ENCODE results near the gene SEMA7A. TPM values are rescaled to one million over a fixed set of nuclear protein-coding genes. Genes with fewer than 3 reads are reported as not detected.

The SEMA7A gene
- polyA plus RNA-seq, 1 of the 3 experiments (the other 2 are of a cell fraction) = 1.3 TPM

DNA sequence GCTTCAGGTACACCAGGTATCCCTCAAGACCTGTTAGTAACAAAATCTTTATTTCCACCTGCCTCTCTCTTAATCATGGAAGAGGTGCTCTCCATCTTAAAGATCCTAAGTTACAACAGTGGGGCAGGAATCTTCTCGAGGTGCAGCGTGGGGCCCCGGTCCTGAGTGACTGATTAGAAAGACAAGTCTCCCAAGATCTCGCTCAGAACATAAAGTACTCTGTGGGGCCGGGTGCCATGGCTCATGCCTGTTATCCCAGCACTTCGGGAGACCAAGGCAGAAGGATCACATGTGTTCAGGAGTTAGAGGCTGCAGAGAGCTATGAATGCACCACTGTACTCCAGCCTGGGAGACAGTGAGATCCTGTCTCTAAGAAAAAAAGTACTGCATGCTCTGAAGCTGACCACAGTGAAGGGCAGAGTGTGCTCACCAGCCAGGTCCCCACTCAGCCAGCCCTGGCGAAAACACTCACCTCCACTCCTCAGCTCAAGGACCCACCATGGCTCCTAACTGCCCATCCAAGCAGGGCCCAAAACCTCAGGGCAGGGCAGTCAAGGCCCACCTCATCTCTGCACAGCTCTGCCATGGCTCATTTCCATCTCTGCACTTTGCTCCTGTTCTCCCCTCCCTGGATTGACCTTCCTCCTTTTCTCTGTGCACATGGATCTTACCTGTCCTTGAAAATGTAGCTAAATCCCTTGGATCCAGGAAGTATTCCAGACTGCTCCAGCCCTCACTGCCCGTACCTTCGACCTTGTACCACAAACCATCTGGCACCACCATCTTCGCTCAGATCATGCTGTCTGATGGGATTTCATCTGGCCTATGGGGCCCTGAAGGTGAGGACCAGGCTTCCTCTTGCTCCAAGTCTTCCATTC lies 7.1 kb downstream of the SEMA7A start:
- no peaks in the 10 kb centered on the region for H4K20me1 ChIP-seq (ENCODE audit: insufficient read depth)

DNA sequence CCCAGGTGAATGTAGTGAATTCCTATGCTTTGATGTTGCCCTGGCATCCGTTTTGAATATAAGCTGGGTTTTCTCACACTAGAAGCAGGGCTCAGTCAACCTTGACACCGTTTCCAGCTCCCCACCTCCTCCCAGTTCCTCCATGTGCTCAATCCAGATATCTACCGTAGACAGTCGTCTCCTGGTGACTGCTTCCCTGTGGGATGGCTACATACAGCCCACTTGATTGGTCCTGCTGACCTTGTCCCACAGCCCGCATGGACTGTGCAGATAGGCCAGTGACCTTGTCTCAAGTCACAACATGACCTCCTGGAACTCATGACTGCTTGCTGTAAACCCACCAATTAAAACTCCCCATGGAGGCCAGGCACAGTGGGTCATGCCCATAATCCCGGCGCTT lies 8.1 kb downstream of the SEMA7A start:
- 89% methylated on average over 7 of the region's 7 CpGs for WGBS (ENCODE audit: low lambda C conversion rate)
- Histone ChIP-seq H3K4me1 (ENCODE audit: control insufficient read depth in 1 of 2, insufficient read depth in 2 of 2, low read depth in 1 of 2, low read length in 1 of 2) (peaks cover 17 to 24% of the 10 kb centered on the region in 2 experiments; a peak in 3 of 4 replicates), H3K9ac (no peak overlapping the region), H3K4me2 (no peak overlapping the region), H3K27me3 (ENCODE audit: insufficient read depth) (no peaks in the 10 kb centered on the region), H3K4me3 (ENCODE audit: low read depth in 2 of 2, low read length in 1 of 2) (no peak overlapping the region), H3K9me3 (no peaks in the 10 kb centered on the region), H3K9me2 (no peaks in the 10 kb centered on the region), H3K36me3 (replicated peaks in 1 of 2; ENCODE audit: control insufficient read depth in 1 of 2, insufficient read depth in 2 of 2, low read length in 1 of 2) (no peaks in the 10 kb centered on the region), H3K27ac (ENCODE audit: low read depth in 2 of 2, low read length in 1 of 2) (no peak overlapping the region), H3K79me2 (ENCODE audit: insufficient read depth) (no peaks in the 10 kb centered on the region), H4K20me1 (ENCODE audit: insufficient read depth) (no peaks in the 10 kb centered on the region), H3F3A (replicated peaks; ENCODE audit: insufficient read depth) (no peaks in the 10 kb centered on the region), H2AFZ (ENCODE audit: low read depth) (no peak overlapping the region)
- DNase-seq = no peak
- ChIA-PET POLR2A (no interaction called here), CTCF (no interaction called here)
- no peak for TF ChIP-seq POLR2AphosphoS5 (IDR thresholded peaks at IDR 0.05; ENCODE audit: low read depth, low read length)
- TF ChIP-seq CHD2 (IDR thresholded peaks at IDR 0.05; ENCODE audit: low read length, partially characterized antibody) = no peak
- no peak for TF ChIP-seq EZH2phosphoT487 (IDR thresholded peaks at IDR 0.05; ENCODE audit: borderline replicate concordance, low read depth)
- TF ChIP-seq FOXJ3 (CRISPR knock-in tag; IDR thresholded peaks at IDR 0.05) = no peak
- no peak for TF ChIP-seq SIN3A (IDR thresholded peaks at IDR 0.05; ENCODE audit: borderline replicate concordance, low read depth, low read length)
- no peak for TF ChIP-seq RAD21 (IDR thresholded peaks at IDR 0.05; ENCODE audit: low read length)
- TF ChIP-seq RXRA (IDR thresholded peaks at IDR 0.05; ENCODE audit: borderline replicate concordance, low read depth) = no peak
- TF ChIP-seq MEF2A (IDR thresholded peaks at IDR 0.05; ENCODE audit: borderline replicate concordance, low read depth) = no peak
- TF ChIP-seq NRF1 (IDR thresholded peaks at IDR 0.05; ENCODE audit: low read depth, low read length) = no peak
- TF ChIP-seq, protein P1, sequence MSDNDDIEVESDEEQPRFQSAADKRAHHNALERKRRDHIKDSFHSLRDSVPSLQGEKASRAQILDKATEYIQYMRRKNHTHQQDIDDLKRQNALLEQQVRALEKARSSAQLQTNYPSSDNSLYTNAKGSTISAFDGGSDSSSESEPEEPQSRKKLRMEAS (IDR thresholded peaks at IDR 0.05; ENCODE audit: low read depth) = no peak
- TF ChIP-seq, protein P2, sequence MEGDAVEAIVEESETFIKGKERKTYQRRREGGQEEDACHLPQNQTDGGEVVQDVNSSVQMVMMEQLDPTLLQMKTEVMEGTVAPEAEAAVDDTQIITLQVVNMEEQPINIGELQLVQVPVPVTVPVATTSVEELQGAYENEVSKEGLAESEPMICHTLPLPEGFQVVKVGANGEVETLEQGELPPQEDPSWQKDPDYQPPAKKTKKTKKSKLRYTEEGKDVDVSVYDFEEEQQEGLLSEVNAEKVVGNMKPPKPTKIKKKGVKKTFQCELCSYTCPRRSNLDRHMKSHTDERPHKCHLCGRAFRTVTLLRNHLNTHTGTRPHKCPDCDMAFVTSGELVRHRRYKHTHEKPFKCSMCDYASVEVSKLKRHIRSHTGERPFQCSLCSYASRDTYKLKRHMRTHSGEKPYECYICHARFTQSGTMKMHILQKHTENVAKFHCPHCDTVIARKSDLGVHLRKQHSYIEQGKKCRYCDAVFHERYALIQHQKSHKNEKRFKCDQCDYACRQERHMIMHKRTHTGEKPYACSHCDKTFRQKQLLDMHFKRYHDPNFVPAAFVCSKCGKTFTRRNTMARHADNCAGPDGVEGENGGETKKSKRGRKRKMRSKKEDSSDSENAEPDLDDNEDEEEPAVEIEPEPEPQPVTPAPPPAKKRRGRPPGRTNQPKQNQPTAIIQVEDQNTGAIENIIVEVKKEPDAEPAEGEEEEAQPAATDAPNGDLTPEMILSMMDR (IDR thresholded peaks at IDR 0.05) = no peak
- TF ChIP-seq, protein P3, sequence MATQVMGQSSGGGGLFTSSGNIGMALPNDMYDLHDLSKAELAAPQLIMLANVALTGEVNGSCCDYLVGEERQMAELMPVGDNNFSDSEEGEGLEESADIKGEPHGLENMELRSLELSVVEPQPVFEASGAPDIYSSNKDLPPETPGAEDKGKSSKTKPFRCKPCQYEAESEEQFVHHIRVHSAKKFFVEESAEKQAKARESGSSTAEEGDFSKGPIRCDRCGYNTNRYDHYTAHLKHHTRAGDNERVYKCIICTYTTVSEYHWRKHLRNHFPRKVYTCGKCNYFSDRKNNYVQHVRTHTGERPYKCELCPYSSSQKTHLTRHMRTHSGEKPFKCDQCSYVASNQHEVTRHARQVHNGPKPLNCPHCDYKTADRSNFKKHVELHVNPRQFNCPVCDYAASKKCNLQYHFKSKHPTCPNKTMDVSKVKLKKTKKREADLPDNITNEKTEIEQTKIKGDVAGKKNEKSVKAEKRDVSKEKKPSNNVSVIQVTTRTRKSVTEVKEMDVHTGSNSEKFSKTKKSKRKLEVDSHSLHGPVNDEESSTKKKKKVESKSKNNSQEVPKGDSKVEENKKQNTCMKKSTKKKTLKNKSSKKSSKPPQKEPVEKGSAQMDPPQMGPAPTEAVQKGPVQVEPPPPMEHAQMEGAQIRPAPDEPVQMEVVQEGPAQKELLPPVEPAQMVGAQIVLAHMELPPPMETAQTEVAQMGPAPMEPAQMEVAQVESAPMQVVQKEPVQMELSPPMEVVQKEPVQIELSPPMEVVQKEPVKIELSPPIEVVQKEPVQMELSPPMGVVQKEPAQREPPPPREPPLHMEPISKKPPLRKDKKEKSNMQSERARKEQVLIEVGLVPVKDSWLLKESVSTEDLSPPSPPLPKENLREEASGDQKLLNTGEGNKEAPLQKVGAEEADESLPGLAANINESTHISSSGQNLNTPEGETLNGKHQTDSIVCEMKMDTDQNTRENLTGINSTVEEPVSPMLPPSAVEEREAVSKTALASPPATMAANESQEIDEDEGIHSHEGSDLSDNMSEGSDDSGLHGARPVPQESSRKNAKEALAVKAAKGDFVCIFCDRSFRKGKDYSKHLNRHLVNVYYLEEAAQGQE (IDR thresholded peaks at IDR 0.05; ENCODE audit: low read depth, low read length) = no peak
- no peak for TF ChIP-seq JUND (IDR thresholded peaks at IDR 0.05)

More for the DNA sequence above, 7.1 kb downstream of the SEMA7A start:
- Histone ChIP-seq H3K9ac (no peak overlapping the region), H3F3A (replicated peaks; ENCODE audit: insufficient read depth) (no peaks in the 10 kb centered on the region), H3K9me2 (no peaks in the 10 kb centered on the region), H3K9me3 (no peaks in the 10 kb centered on the region), H3K4me3 (ENCODE audit: low read depth in 2 of 2, low read length in 1 of 2) (no peak overlapping the region), H2AFZ (ENCODE audit: low read depth) (no peak overlapping the region), H3K79me2 (ENCODE audit: insufficient read depth) (no peaks in the 10 kb centered on the region), H3K4me1 (ENCODE audit: control insufficient read depth in 1 of 2, insufficient read depth in 2 of 2, low read depth in 1 of 2, low read length in 1 of 2) (peaks cover 17 to 18% of the 10 kb centered on the region in 2 experiments; a peak in 3 of 4 replicates), H3K27ac (ENCODE audit: low read depth in 2 of 2, low read length in 1 of 2) (no peak overlapping the region), H3K36me3 (replicated peaks in 1 of 2; ENCODE audit: control insufficient read depth in 1 of 2, insufficient read depth in 2 of 2, low read length in 1 of 2) (no peaks in the 10 kb centered on the region), H3K27me3 (ENCODE audit: insufficient read depth) (no peaks in the 10 kb centered on the region), H3K4me2 (no peak overlapping the region)
- ChIA-PET POLR2A (no interaction called here), CTCF (interaction anchor here (36.5 kb wide), 1 partner anchor 49 kb away, joined by 779 read pairs; the partner anchor contains the start of gene CYP11A1)
- no peak for TF ChIP-seq RXRA (IDR thresholded peaks at IDR 0.05; ENCODE audit: borderline replicate concordance, low read depth)
- no peak for TF ChIP-seq SIN3A (IDR thresholded peaks at IDR 0.05; ENCODE audit: borderline replicate concordance, low read depth, low read length)
- no peak for TF ChIP-seq FOXM1 (IDR thresholded peaks at IDR 0.05; ENCODE audit: low read depth)
- no peak for TF ChIP-seq JUND (IDR thresholded peaks at IDR 0.05)
- TF ChIP-seq NFIC (IDR thresholded peaks at IDR 0.05; ENCODE audit: borderline replicate concordance) = no peak
- TF ChIP-seq POLR2AphosphoS5 (IDR thresholded peaks at IDR 0.05; ENCODE audit: low read depth, low read length) = no peak
- TF ChIP-seq CHD2 (IDR thresholded peaks at IDR 0.05; ENCODE audit: low read length, partially characterized antibody) = no peak
- no peak for TF ChIP-seq FOXJ3 (CRISPR knock-in tag; IDR thresholded peaks at IDR 0.05)
- DNase-seq = no peak
- whole genome bisulfite sequencing (ENCODE audit: low lambda C conversion rate) = 92% methylated on average over 5 of the region's 10 CpGs
